ENCODE measurements around the gene UPF1. TPM values are rescaled to one million over a fixed set of nuclear protein-coding genes. Genes with fewer than 3 reads are reported as not detected.
A peak's percentile ranks its signal among the peaks of the same experiment; 100 is the strongest.

Gene UPF1
- total RNA-seq, 2 donors from 2014 or later: 38.9 to 59.0 TPM

- no peak overlapping the region for H3K4me3 ChIP-seq
- no peaks in the 10 kb centered on the region for H3K36me3 ChIP-seq (replicated peaks in 1 of 2; ENCODE audit: insufficient read depth in 1 of 2, low read depth in 2 of 2)
- no peak for TF ChIP-seq POLR2A (IDR thresholded peaks at IDR 0.05)
- no peak for TF ChIP-seq CTCF (IDR thresholded peaks at IDR 0.05)
- no peak overlapping the region for H3K27ac ChIP-seq
- 68 to 73% methylated on average over 5 of the region's 5 CpGs for WGBS, 2 donors
- ATAC-seq (no peak), DNase-seq (no peak)
- intact Hi-C loops (cut with DNase I): no loop called here
- H3K27me3 ChIP-seq: peaks cover 9 to 24% of the 10 kb centered on the region in 2 donors
- H3K4me1 ChIP-seq: peaks cover 23% of the 10 kb centered on the region
- no peaks in the 10 kb centered on the region for H3K9me3 ChIP-seq
Observed at GRCh38 chr19:18794029-18794313, 37.8 kb upstream of the UPF1 start.

GRCh38 chr19:18794692-18795091 lies 37.1 kb upstream of the UPF1 start:
- peaks cover 1 to 16% of the 10 kb centered on the region in 2 donors for H3K27me3 ChIP-seq
- no peak for ATAC-seq
- no peaks in the 10 kb centered on the region for H3K36me3 ChIP-seq (replicated peaks in 1 of 2; ENCODE audit: insufficient read depth in 1 of 2, low read depth in 2 of 2)
- 86 to 97% methylated on average over 4 to 6 of the region's 6 CpGs for WGBS, 2 donors
- H3K4me3 ChIP-seq: no peak overlapping the region
- intact Hi-C loops (cut with DNase I): no loop called here
- peaks cover 16% of the 10 kb centered on the region for H3K4me1 ChIP-seq
- DNase-seq: no peak
- no peaks in the 10 kb centered on the region for H3K9me3 ChIP-seq
- H3K27ac ChIP-seq: no peak overlapping the region
- TF ChIP-seq POLR2A (IDR thresholded peaks at IDR 0.05) (no peak), CTCF (IDR thresholded peaks at IDR 0.05) (no peak)

GRCh38 chr19:18795540-18795939 lies 36.2 kb upstream of the UPF1 start:
- ATAC-seq: no peak
- DNase-seq: peak in 1 of 4 donors; percentile 8
- no peaks in the 10 kb centered on the region for H3K36me3 ChIP-seq (replicated peaks in 1 of 2; ENCODE audit: insufficient read depth in 1 of 2, low read depth in 2 of 2)
- H3K4me3 ChIP-seq: no peak overlapping the region
- TF ChIP-seq CTCF (IDR thresholded peaks at IDR 0.05): no peak
- TF ChIP-seq POLR2A (IDR thresholded peaks at IDR 0.05): no peak
- intact Hi-C loops (cut with DNase I): no loop called here
- 29 to 50% methylated on average over 6 to 21 of the region's 21 CpGs for WGBS, 2 donors
- peaks cover 0 to 8% of the 10 kb centered on the region in 2 donors for H3K27me3 ChIP-seq
- peaks cover 8% of the 10 kb centered on the region for H3K4me1 ChIP-seq
- H3K27ac ChIP-seq: no peak overlapping the region
- H3K9me3 ChIP-seq: no peaks in the 10 kb centered on the region

- Histone ChIP-seq H3K36me3 (replicated peaks in 1 of 2; ENCODE audit: insufficient read depth in 1 of 2, low read depth in 2 of 2) (no peaks in the 10 kb centered on the region), H3K27ac (no peak overlapping the region), H3K9me3 (no peaks in the 10 kb centered on the region), H3K4me3 (no peak overlapping the region), H3K27me3 (peaks cover 0 to under 1% of the 10 kb centered on the region in 2 donors), H3K4me1 (peaks cover under 1% of the 10 kb centered on the region)
- ATAC-seq (no peak), DNase-seq (no peak)
- 55 to 68% methylated on average over 2 of the region's 2 CpGs for WGBS, 2 donors
- TF ChIP-seq POLR2A (IDR thresholded peaks at IDR 0.05) (no peak), CTCF (IDR thresholded peaks at IDR 0.05) (no peak)
- intact Hi-C loops (cut with DNase I): no loop called here
Observed at GRCh38 chr19:18796239-18796638, 35.5 kb upstream of the UPF1 start.
